HepG2 (cell line): ENCODE measurements around the gene HSCB. TPM values are rescaled to one million over a fixed set of nuclear protein-coding genes. Genes with fewer than 3 reads are reported as not detected.

Experiments
- AFF4 ChIP-seq: sonication (generic); formaldehyde crosslinking; IDR thresholded peaks from 2 replicates; pipeline ENCODE4 v1.4.0; 2020; ENCODE audit warnings: missing genetic modification reagents
- E2F5 ChIP-seq: sonication (generic); formaldehyde crosslinking; conservative IDR thresholded peaks from 2 replicates; pipeline ENCODE4 v1.4.0; 2020; ENCODE audit warnings: missing genetic modification reagents
- HHEX ChIP-seq: IDR thresholded peaks from 2 replicates; pipeline ENCODE4 v1.6.1; 2016; ENCODE audit warnings: control low read depth
- HNRNPL ChIP-seq: fragments of 200-400 bp; formaldehyde crosslinking; IDR thresholded peaks from 2 replicates; pipeline ENCODE4 v1.6.1; 2017; ENCODE audit warnings: mild to moderate bottlenecking, low read depth, low read length
- IKZF1 ChIP-seq: fragments of 450-650 bp; IDR thresholded peaks from 2 replicates; pipeline ENCODE4 v1.7.1; 2016
- MAX ChIP-seq: IDR thresholded peaks from 2 replicates; pipeline ENCODE4 v1.6.1; 2012; ENCODE audit warnings: inconsistent platforms
- MXD4 ChIP-seq: IDR thresholded peaks from 2 replicates; pipeline ENCODE4 v1.6.1; 2016; ENCODE audit warnings: mild to moderate bottlenecking, missing biosample characterization, missing genetic modification reagents
- NFKB2 ChIP-seq: sonication (generic); formaldehyde crosslinking; IDR thresholded peaks from 2 replicates; pipeline ENCODE4 v1.4.0; 2020; ENCODE audit warnings: missing genetic modification reagents, borderline replicate concordance
- NR0B2 ChIP-seq: sonication (generic); formaldehyde crosslinking; IDR thresholded peaks from 2 replicates; pipeline ENCODE4 v1.4.0; 2020; ENCODE audit warnings: mild to moderate bottlenecking, missing genetic modification reagents
- PAF1 ChIP-seq: IDR thresholded peaks from 2 replicates; pipeline ENCODE4 v1.6.1; 2016; ENCODE audit warnings: missing genetic modification reagents, missing compliant biosample characterization
- POLR2AphosphoS5 ChIP-seq: IDR thresholded peaks from 2 replicates; pipeline ENCODE4 v1.6.1; 2012; ENCODE audit warnings: low read depth, low read length
- REL ChIP-seq: sonication (generic); formaldehyde crosslinking; conservative IDR thresholded peaks from 2 replicates; pipeline ENCODE4 v1.8.0; 2022; ENCODE audit warnings: mild to moderate bottlenecking, missing genetic modification reagents, moderate library complexity
- TFAP4 ChIP-seq: sonication (generic); IDR thresholded peaks from 2 replicates; pipeline ENCODE4 v1.6.1; 2016; ENCODE audit warnings: low read depth, borderline replicate concordance
- THAP11 ChIP-seq: IDR thresholded peaks from 2 replicates; pipeline ENCODE4 v1.6.1; 2016; ENCODE audit warnings: missing biosample characterization, missing genetic modification reagents
- ZBTB21 ChIP-seq: sonication (generic); formaldehyde crosslinking; IDR thresholded peaks from 2 replicates; pipeline ENCODE4 v1.4.0; 2020; ENCODE audit warnings: missing genetic modification reagents
- ZBTB38 ChIP-seq: sonication (generic); formaldehyde crosslinking; IDR thresholded peaks from 2 replicates; pipeline ENCODE4 v1.5.1; 2020; ENCODE audit warnings: mild to moderate bottlenecking, missing genetic modification reagents
- ZKSCAN1 ChIP-seq: fragments of 150-350 bp; IDR thresholded peaks from 2 replicates; pipeline ENCODE4 v1.6.1; 2014; ENCODE audit warnings: low read length
- ZMAT5 ChIP-seq: sonication (generic); formaldehyde crosslinking; IDR thresholded peaks from 2 replicates; pipeline ENCODE4 v1.5.0; 2020; ENCODE audit warnings: mild to moderate bottlenecking, low read depth, missing genetic modification reagents, borderline replicate concordance
- ZNF225 ChIP-seq: sonication (generic); formaldehyde crosslinking; IDR thresholded peaks from 2 replicates; pipeline ENCODE4 v1.4.0; 2020; ENCODE audit warnings: mild to moderate bottlenecking, missing genetic modification reagents
- ZNF331 ChIP-seq: sonication (generic); formaldehyde crosslinking; IDR thresholded peaks from 2 replicates; pipeline ENCODE4 v1.4.0; 2020; ENCODE audit warnings: missing genetic modification reagents
- ZNF563 ChIP-seq: sonication (generic); formaldehyde crosslinking; IDR thresholded peaks from 2 replicates; pipeline ENCODE4 v1.8.0; 2022; ENCODE audit warnings: mild to moderate bottlenecking, moderate library complexity, missing genetic modification reagents
- ZNF740 ChIP-seq: sonication (generic); formaldehyde crosslinking; IDR thresholded peaks from 2 replicates; pipeline ENCODE4 v1.4.0; 2020; ENCODE audit warnings: missing genetic modification reagents
- ZNF839 ChIP-seq: sonication (generic); formaldehyde crosslinking; IDR thresholded peaks from 2 replicates; pipeline ENCODE4 v1.4.0; 2020; ENCODE audit warnings: missing genetic modification reagents, mild to moderate bottlenecking, borderline replicate concordance
- ZSCAN22 ChIP-seq: sonication (generic); formaldehyde crosslinking; IDR thresholded peaks from 2 replicates; pipeline ENCODE4 v1.4.0; 2020; ENCODE audit warnings: mild to moderate bottlenecking, missing genetic modification reagents
- ZSCAN25 ChIP-seq: sonication (generic); formaldehyde crosslinking; IDR thresholded peaks from 2 replicates; pipeline ENCODE4 v1.8.0; 2022; ENCODE audit warnings: mild to moderate bottlenecking, missing genetic modification reagents
- polyA plus RNA-seq, 8 experiments: library from polyadenylated mRNA; depleted of rRNA in 3 of 8; stranded (reverse) in 7 of 8; unstranded in 1 of 8; fragments of >200 nt; fragmentation: Illumina TruSeq in 4 of 8; extraction: Trizol in 4 of 8; gene quantifications; 2 replicates each; pipeline versions ENCODE4 v1.2.1 to v1.2.3, GENCODE V29; 2011 to 2016; ENCODE audit warnings: low read depth in 4 of 8, missing spikeins in 1 of 8, mixed read lengths in 1 of 8; ENCODE audit not compliant: insufficient read depth in 1 of 8
- total RNA-seq, 5 experiments: library from RNA; depleted of rRNA; stranded (reverse); fragments of >200 nt; fragmentation: Illumina TruSeq; extraction: Trizol; gene quantifications; 2 replicates each; pipeline ENCODE4 v1.2.3, GENCODE V29; 2016; ENCODE audit warnings: low read depth in 1 of 5

The HSCB gene
- total and polyA plus RNA-seq, 2 of the 13 experiments (the other 11 are each of a cell fraction or from before 2014, with no cell fraction given), result 15.4 to 20.9 TPM

- TF ChIP-seq E2F5 (CRISPR knock-in tag) (no peak), NFKB2 (no peak), ZNF331 (CRISPR knock-in tag) (peak; percentile 76), TFAP4 (peak; percentile 60), ZNF740 (CRISPR knock-in tag) (peak; percentile 51; the same call in 1 of the 2 replicates), MAX (peak; percentile 95), THAP11 (CRISPR knock-in tag) (peak; percentile 65), ZNF225 (CRISPR knock-in tag) (no peak), ZNF563 (CRISPR knock-in tag) (no peak), ZBTB21 (no peak), ZBTB38 (CRISPR knock-in tag) (no peak), HHEX (no peak), PAF1 (CRISPR knock-in tag) (peak; percentile 58; the same call in 1 of the 2 replicates), REL (CRISPR knock-in tag) (0 out of 2 replicates have a peak, but pooled peaks have one; percentile 61), POLR2AphosphoS5 (peak; percentile 77), HNRNPL (no peak), MXD4 (CRISPR knock-in tag) (peak; percentile 62; the same call in 1 of the 2 replicates), ZSCAN22 (CRISPR knock-in tag) (no peak), AFF4 (no peak; the same call in none of the 2 replicates), NR0B2 (no peak), ZMAT5 (CRISPR knock-in tag) (no peak), IKZF1 (no peak), ZSCAN25 (CRISPR knock-in tag) (no peak), ZKSCAN1 (no peak), ZNF839 (CRISPR knock-in tag) (no peak)
Observed at GRCh38 chr22:28801845-28802594, 60.2 kb downstream of the HSCB start (continued).
